WTC11 (cell line): Measurements from ENCODE around the gene GLIPR1L2. TPM values are rescaled to one million over a fixed set of nuclear protein-coding genes. Genes with fewer than 3 reads are reported as not detected.

Experiments used
- ATAC-seq: fragments of 200-7000 bp; cut with Tn5 transposase; 2 replicates; pipeline ENCODE4 v1.10.0; 2021; ENCODE audit warnings: mild to moderate bottlenecking, moderate library complexity
- CTCF ChIA-PET: fragments of 300-600 bp; sonication (Branson Sonifier 250); formaldehyde crosslinking; loops from one replicate; lab custom pipeline; 2021; ENCODE audit warnings: antibody characterized with exemption; lab: Charles Lee
- POLR2A ChIA-PET: fragments of 350-600 bp; sonication (Branson Sonifier 250); formaldehyde crosslinking; loops from one replicate; lab custom pipeline; 2021; ENCODE audit warnings: antibody characterized with exemption; lab: Charles Lee
- DNase-seq: peaks from one replicate; pipeline ENCODE4 v3.0.0; 2021; ENCODE audit warnings: low spot score
- H3K27ac Mint-ChIP-seq: 2 replicates; pipeline ENCODE4 v1.8.0; 2021; ENCODE audit warnings: mixed read lengths
- H3K27me3 Mint-ChIP-seq: 2 replicates; pipeline ENCODE4 v1.8.0; 2021; ENCODE audit warnings: low read depth, mild to moderate bottlenecking, moderate library complexity, mixed read lengths
- H3K36me3 Mint-ChIP-seq: 2 replicates; pipeline ENCODE4 v1.8.0; 2021; ENCODE audit warnings: mixed read lengths
- H3K4me1 Mint-ChIP-seq: 2 replicates; pipeline ENCODE4 v1.8.0; 2022; ENCODE audit warnings: mixed read lengths
- H3K4me3 Mint-ChIP-seq: 2 replicates; pipeline ENCODE4 v1.8.0; 2021; ENCODE audit warnings: mild to moderate bottlenecking, moderate library complexity, mixed read lengths
- H3K9me3 Mint-ChIP-seq: 2 replicates; pipeline ENCODE4 v1.8.0; 2021; ENCODE audit warnings: mixed read lengths
- CREB1 ChIP-seq: sonication (generic); formaldehyde crosslinking; IDR thresholded peaks from 2 replicates; pipeline ENCODE4 v1.8.0; 2023; ENCODE audit warnings: mild to moderate bottlenecking, missing genetic modification reagents
- EMX1 ChIP-seq: fragments of 250-450 bp; sonication (Bioruptor Pico); IDR thresholded peaks from 2 replicates; pipeline ENCODE4 v1.8.0; 2021; ENCODE audit warnings: mild to moderate bottlenecking
- GRHL2 ChIP-seq: fragments of 250-450 bp; sonication (Bioruptor Pico); IDR thresholded peaks from 2 replicates; pipeline ENCODE4 v1.8.0; 2022; ENCODE audit warnings: mild to moderate bottlenecking, moderate library complexity; ENCODE audit not compliant: insufficient replicate concordance, severe bottlenecking
- NFATC4 ChIP-seq: fragments of 250-450 bp; sonication (Bioruptor Pico); IDR thresholded peaks from 2 replicates; pipeline ENCODE4 v1.9.0; 2021; ENCODE audit warnings: mild to moderate bottlenecking
- NR1H2 ChIP-seq: sonication (generic); formaldehyde crosslinking; IDR thresholded peaks from 2 replicates; pipeline ENCODE4 v1.9.0; 2021; ENCODE audit warnings: mild to moderate bottlenecking, moderate library complexity, missing genetic modification reagents
- PREB ChIP-seq: sonication (generic); formaldehyde crosslinking; IDR thresholded peaks from 2 replicates; pipeline ENCODE4 v1.8.1; 2022; ENCODE audit warnings: mild to moderate bottlenecking, missing genetic modification reagents, moderate library complexity, borderline replicate concordance
- RORB ChIP-seq: fragments of 250-450 bp; sonication (Bioruptor Pico); IDR thresholded peaks from 2 replicates; pipeline ENCODE4 v1.9.0; 2021; ENCODE audit warnings: mild to moderate bottlenecking
- SMAD3 ChIP-seq: sonication (generic); formaldehyde crosslinking; IDR thresholded peaks from 2 replicates; pipeline ENCODE4 v1.8.0; 2022; ENCODE audit warnings: missing genetic modification reagents, mild to moderate bottlenecking, borderline replicate concordance
- SMAD4 ChIP-seq: sonication (generic); formaldehyde crosslinking; IDR thresholded peaks from 2 replicates; pipeline ENCODE4 v1.8.0; 2022; ENCODE audit warnings: mild to moderate bottlenecking, missing genetic modification reagents
- SOX15 ChIP-seq: fragments of 250-450 bp; sonication (Bioruptor Pico); IDR thresholded peaks from 2 replicates; pipeline ENCODE4 v1.9.0; 2021; ENCODE audit warnings: mild to moderate bottlenecking
- STAT6 ChIP-seq: sonication (generic); formaldehyde crosslinking; conservative IDR thresholded peaks from 2 replicates; pipeline ENCODE4 v1.8.1; 2023; ENCODE audit warnings: mild to moderate bottlenecking, low read depth, missing genetic modification reagents, moderate library complexity
- TCF7 ChIP-seq: sonication (generic); formaldehyde crosslinking; IDR thresholded peaks from 2 replicates; pipeline ENCODE4 v1.8.0; 2022; ENCODE audit warnings: mild to moderate bottlenecking, low read depth, missing genetic modification reagents, moderate library complexity
- ZNF317 ChIP-seq: sonication (generic); formaldehyde crosslinking; IDR thresholded peaks from 2 replicates; pipeline ENCODE4 v1.8.1; 2023; ENCODE audit warnings: low read depth, mild to moderate bottlenecking, moderate library complexity, missing genetic modification reagents, borderline replicate concordance
- total RNA-seq: library from RNA; stranded (reverse); gene quantifications from 3 replicates; pipeline ENCODE4 v1.2.3, GENCODE V29; 2021
- TF ChIP-seq, protein P1 (sequence below): sonication (generic); formaldehyde crosslinking; IDR thresholded peaks from 2 replicates; pipeline ENCODE4 v1.8.0; 2022; ENCODE audit warnings: mild to moderate bottlenecking, missing genetic modification reagents
- TF ChIP-seq, protein P2 (sequence below): fragments of 200-600 bp; IDR thresholded peaks from 2 replicates; pipeline ENCODE4 v1.8.0; 2022; ENCODE audit warnings: antibody characterized with exemption
- TF ChIP-seq, protein P3 (sequence below): fragments of 250-450 bp; sonication (Bioruptor Pico); IDR thresholded peaks from 2 replicates; pipeline ENCODE4 v1.8.0; 2021; ENCODE audit warnings: mild to moderate bottlenecking

The GLIPR1L2 gene
- total RNA-seq, 1 experiment from 2014 or later, result not detected

- Mint-ChIP-seq H3K9me3 (no peaks in the 10 kb centered on the region), H3K4me3 (no peak overlapping the region), H3K27me3 (no peaks in the 10 kb centered on the region)
- DNase-seq, result no peak
- TF ChIP-seq GRHL2 (CRISPR knock-in tag) (no peak), EMX1 (CRISPR knock-in tag) (no peak), PREB (CRISPR knock-in tag) (no peak)
- TF ChIP-seq, all 79 proteins: peak for 0
- no peak for ATAC-seq
- CTCF ChIA-PET, result interaction anchor here (0.7 kb wide), 1 partner anchor 317 kb away, joined by 4 read pairs; no protein-coding TSS in a partner anchor
- POLR2A ChIA-PET, result interaction anchor here (0.6 kb wide), 1 partner anchor 86 kb away, joined by 3 read pairs; no protein-coding TSS in a partner anchor
- Mint-ChIP-seq H3K36me3 (no peaks in the 10 kb centered on the region), H3K4me1 (peaks cover 11% of the 10 kb centered on the region), H3K27ac (no peak overlapping the region)
Observed at GRCh38 chr12:75476071-75476470, 85.2 kb downstream of the GLIPR1L2 start.

GRCh38 chr12:75477137-75477536 lies 86.2 kb downstream of the GLIPR1L2 start:
- CTCF ChIA-PET, result no interaction called here
- TF ChIP-seq RORB (CRISPR knock-in tag) (no peak), SMAD3 (CRISPR knock-in tag) (no peak)
- TF ChIP-seq, protein P1, sequence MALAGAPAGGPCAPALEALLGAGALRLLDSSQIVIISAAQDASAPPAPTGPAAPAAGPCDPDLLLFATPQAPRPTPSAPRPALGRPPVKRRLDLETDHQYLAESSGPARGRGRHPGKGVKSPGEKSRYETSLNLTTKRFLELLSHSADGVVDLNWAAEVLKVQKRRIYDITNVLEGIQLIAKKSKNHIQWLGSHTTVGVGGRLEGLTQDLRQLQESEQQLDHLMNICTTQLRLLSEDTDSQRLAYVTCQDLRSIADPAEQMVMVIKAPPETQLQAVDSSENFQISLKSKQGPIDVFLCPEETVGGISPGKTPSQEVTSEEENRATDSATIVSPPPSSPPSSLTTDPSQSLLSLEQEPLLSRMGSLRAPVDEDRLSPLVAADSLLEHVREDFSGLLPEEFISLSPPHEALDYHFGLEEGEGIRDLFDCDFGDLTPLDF (CRISPR knock-in tag), result no peak
- TF ChIP-seq, all 79 proteins: peak for 0
- Mint-ChIP-seq H3K4me3 (no peak overlapping the region), H3K9me3 (no peaks in the 10 kb centered on the region), H3K27ac (no peak overlapping the region), H3K27me3 (no peaks in the 10 kb centered on the region), H3K4me1 (peaks cover 8% of the 10 kb centered on the region), H3K36me3 (no peaks in the 10 kb centered on the region)
- POLR2A ChIA-PET, result no interaction called here
- no peak for DNase-seq
- ATAC-seq, result no peak

GRCh38 chr12:75478116-75478794 lies 87.4 kb downstream of the GLIPR1L2 start:
- no peak overlapping the region for H3K27ac Mint-ChIP-seq

GRCh38 chr12:75479963-75480461 lies 89.1 kb downstream of the GLIPR1L2 start:
- ATAC-seq (no peak), DNase-seq (no peak)
- peaks cover 19% of the 10 kb centered on the region for H3K4me1 Mint-ChIP-seq
- no peak overlapping the region for H3K4me3 Mint-ChIP-seq
- no peaks in the 10 kb centered on the region for H3K27me3 Mint-ChIP-seq
- no peak overlapping the region for H3K27ac Mint-ChIP-seq
- no peaks in the 10 kb centered on the region for H3K9me3 Mint-ChIP-seq
- CTCF ChIA-PET, result interaction anchor here (1.8 kb wide), 1 partner anchor 89 kb away, joined by 4 read pairs; the partner anchor contains the start of gene GLIPR1L2
- POLR2A ChIA-PET, result no interaction called here
- no peaks in the 10 kb centered on the region for H3K36me3 Mint-ChIP-seq
- TF ChIP-seq SOX15, result no peak
- TF ChIP-seq STAT6 (CRISPR knock-in tag), result no peak
- TF ChIP-seq CREB1 (CRISPR knock-in tag), result no peak
- no peak for TF ChIP-seq NR1H2
- no peak for TF ChIP-seq RORB (CRISPR knock-in tag)
- TF ChIP-seq SMAD4 (CRISPR knock-in tag), result no peak
- TF ChIP-seq, protein P2, sequence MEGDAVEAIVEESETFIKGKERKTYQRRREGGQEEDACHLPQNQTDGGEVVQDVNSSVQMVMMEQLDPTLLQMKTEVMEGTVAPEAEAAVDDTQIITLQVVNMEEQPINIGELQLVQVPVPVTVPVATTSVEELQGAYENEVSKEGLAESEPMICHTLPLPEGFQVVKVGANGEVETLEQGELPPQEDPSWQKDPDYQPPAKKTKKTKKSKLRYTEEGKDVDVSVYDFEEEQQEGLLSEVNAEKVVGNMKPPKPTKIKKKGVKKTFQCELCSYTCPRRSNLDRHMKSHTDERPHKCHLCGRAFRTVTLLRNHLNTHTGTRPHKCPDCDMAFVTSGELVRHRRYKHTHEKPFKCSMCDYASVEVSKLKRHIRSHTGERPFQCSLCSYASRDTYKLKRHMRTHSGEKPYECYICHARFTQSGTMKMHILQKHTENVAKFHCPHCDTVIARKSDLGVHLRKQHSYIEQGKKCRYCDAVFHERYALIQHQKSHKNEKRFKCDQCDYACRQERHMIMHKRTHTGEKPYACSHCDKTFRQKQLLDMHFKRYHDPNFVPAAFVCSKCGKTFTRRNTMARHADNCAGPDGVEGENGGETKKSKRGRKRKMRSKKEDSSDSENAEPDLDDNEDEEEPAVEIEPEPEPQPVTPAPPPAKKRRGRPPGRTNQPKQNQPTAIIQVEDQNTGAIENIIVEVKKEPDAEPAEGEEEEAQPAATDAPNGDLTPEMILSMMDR, result no peak

More at GRCh38 chr12:75478116-75478794, 87.4 kb downstream of the GLIPR1L2 start:
- no peaks in the 10 kb centered on the region for H3K9me3 Mint-ChIP-seq
- TF ChIP-seq TCF7 (CRISPR knock-in tag) (no peak), NFATC4 (CRISPR knock-in tag) (no peak), ZNF317 (CRISPR knock-in tag) (no peak)
- TF ChIP-seq, protein P3, sequence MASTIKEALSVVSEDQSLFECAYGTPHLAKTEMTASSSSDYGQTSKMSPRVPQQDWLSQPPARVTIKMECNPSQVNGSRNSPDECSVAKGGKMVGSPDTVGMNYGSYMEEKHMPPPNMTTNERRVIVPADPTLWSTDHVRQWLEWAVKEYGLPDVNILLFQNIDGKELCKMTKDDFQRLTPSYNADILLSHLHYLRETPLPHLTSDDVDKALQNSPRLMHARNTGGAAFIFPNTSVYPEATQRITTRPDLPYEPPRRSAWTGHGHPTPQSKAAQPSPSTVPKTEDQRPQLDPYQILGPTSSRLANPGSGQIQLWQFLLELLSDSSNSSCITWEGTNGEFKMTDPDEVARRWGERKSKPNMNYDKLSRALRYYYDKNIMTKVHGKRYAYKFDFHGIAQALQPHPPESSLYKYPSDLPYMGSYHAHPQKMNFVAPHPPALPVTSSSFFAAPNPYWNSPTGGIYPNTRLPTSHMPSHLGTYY (CRISPR knock-in tag), result no peak
- TF ChIP-seq, all 79 proteins: peak for 0
- ChIA-PET POLR2A (no interaction called here), CTCF (interaction anchor here (1.3 kb wide), 1 partner anchor 561 kb away, joined by 4 read pairs; no protein-coding TSS in a partner anchor)
- ATAC-seq (no peak), DNase-seq (no peak)
- Mint-ChIP-seq H3K36me3 (no peaks in the 10 kb centered on the region), H3K4me1 (peaks cover 9% of the 10 kb centered on the region), H3K4me3 (no peak overlapping the region), H3K27me3 (no peaks in the 10 kb centered on the region)
